HepG2 (cell line): ENCODE results near the gene SCGB2A2. TPM values are rescaled to one million over a fixed set of nuclear protein-coding genes. Genes with fewer than 3 reads are reported as not detected.

Experiments
- AKNA ChIP-seq: sonication (generic); formaldehyde crosslinking; IDR thresholded peaks from 2 replicates; pipeline ENCODE4 v1.4.0; 2020; ENCODE audit warnings: missing genetic modification reagents, borderline replicate concordance
- CENPBD1 ChIP-seq: sonication (generic); formaldehyde crosslinking; IDR thresholded peaks from 2 replicates; pipeline ENCODE4 v1.8.0; 2022; ENCODE audit warnings: missing genetic modification reagents, low read depth, mild to moderate bottlenecking, borderline replicate concordance
- EZH2 ChIP-seq: conservative IDR thresholded peaks from 2 replicates; pipeline ENCODE4 v1.6.1; 2012; ENCODE audit warnings: mild to moderate bottlenecking, low read depth, low read length, moderate library complexity
- FOSL1 ChIP-seq: sonication (generic); formaldehyde crosslinking; IDR thresholded peaks from 2 replicates; pipeline ENCODE4 v1.9.0; 2021; ENCODE audit warnings: missing genetic modification reagents, borderline replicate concordance
- FOXK2 ChIP-seq: fragments of 450-650 bp; IDR thresholded peaks from 2 replicates; pipeline ENCODE4 v1.6.1; 2016
- GATA4 ChIP-seq: sonication (generic); IDR thresholded peaks from 2 replicates; pipeline ENCODE4 v1.6.1; 2016; ENCODE audit warnings: antibody characterized with exemption, low read depth, borderline replicate concordance
- KDM6A ChIP-seq: IDR thresholded peaks from 2 replicates; pipeline ENCODE4 v1.6.1; 2016; ENCODE audit warnings: low read depth
- MED13 ChIP-seq: sonication (generic); formaldehyde crosslinking; IDR thresholded peaks from 2 replicates; pipeline ENCODE4 v1.5.0; 2020; ENCODE audit warnings: missing genetic modification reagents
- NFYC ChIP-seq: IDR thresholded peaks from 2 replicates; pipeline ENCODE4 v1.6.1; 2016; ENCODE audit warnings: missing genetic modification reagents, missing compliant biosample characterization
- RBM39 ChIP-seq: fragments of 200-400 bp; formaldehyde crosslinking; IDR thresholded peaks from one replicate; pipeline ENCODE4 v1.6.1; 2018; ENCODE audit warnings: antibody characterized with exemption, mild to moderate bottlenecking, low read depth, low read length; ENCODE audit not compliant: poor library complexity, severe bottlenecking
- SRSF4 ChIP-seq: fragments of 200-400 bp; formaldehyde crosslinking; IDR thresholded peaks from one replicate; pipeline ENCODE4 v1.6.1; 2018; ENCODE audit warnings: mild to moderate bottlenecking, low read depth, low read length, moderate library complexity; ENCODE audit not compliant: poor library complexity, severe bottlenecking
- TERF1 ChIP-seq: sonication (generic); formaldehyde crosslinking; IDR thresholded peaks from 2 replicates; pipeline ENCODE4 v1.8.0; 2022; ENCODE audit warnings: mild to moderate bottlenecking, missing genetic modification reagents, moderate library complexity
- TSC22D2 ChIP-seq: sonication (generic); formaldehyde crosslinking; IDR thresholded peaks from 2 replicates; pipeline ENCODE4 v1.5.1; 2020; ENCODE audit warnings: missing genetic modification reagents, mild to moderate bottlenecking, borderline replicate concordance
- ZBTB21 ChIP-seq: sonication (generic); formaldehyde crosslinking; IDR thresholded peaks from 2 replicates; pipeline ENCODE4 v1.4.0; 2020; ENCODE audit warnings: missing genetic modification reagents
- ZEB1 ChIP-seq: IDR thresholded peaks from 2 replicates; pipeline ENCODE4 v1.6.1; 2012; ENCODE audit warnings: mild to moderate bottlenecking, low read depth, inconsistent platforms; ENCODE audit not compliant: insufficient replicate concordance
- ZKSCAN1 ChIP-seq: fragments of 150-350 bp; IDR thresholded peaks from 2 replicates; pipeline ENCODE4 v1.6.1; 2014; ENCODE audit warnings: low read length
- ZNF230 ChIP-seq: sonication (generic); formaldehyde crosslinking; IDR thresholded peaks from 2 replicates; pipeline ENCODE4 v1.4.0; 2020; ENCODE audit warnings: mild to moderate bottlenecking, missing genetic modification reagents
- ZNF496 ChIP-seq: sonication (generic); formaldehyde crosslinking; IDR thresholded peaks from 2 replicates; pipeline ENCODE4 v1.8.1; 2023; ENCODE audit warnings: mild to moderate bottlenecking, moderate library complexity, missing genetic modification reagents; ENCODE audit not compliant: insufficient replicate concordance
- ZNF724P ChIP-seq: sonication (generic); formaldehyde crosslinking; IDR thresholded peaks from 2 replicates; pipeline ENCODE4 v1.8.0; 2022; ENCODE audit warnings: missing genetic modification reagents, borderline replicate concordance
- ZNF746 ChIP-seq: sonication (generic); formaldehyde crosslinking; IDR thresholded peaks from 2 replicates; pipeline ENCODE4 v1.8.0; 2022; ENCODE audit warnings: mild to moderate bottlenecking, missing genetic modification reagents
- ZNF790 ChIP-seq: sonication (generic); formaldehyde crosslinking; IDR thresholded peaks from 2 replicates; pipeline ENCODE4 v1.8.0; 2022; ENCODE audit warnings: missing genetic modification reagents, mild to moderate bottlenecking, borderline replicate concordance
- ZNF850 ChIP-seq: sonication (generic); formaldehyde crosslinking; conservative IDR thresholded peaks from 2 replicates; pipeline ENCODE4 v1.9.0; 2021; ENCODE audit warnings: mild to moderate bottlenecking, missing genetic modification reagents
- ZSCAN25 ChIP-seq: sonication (generic); formaldehyde crosslinking; IDR thresholded peaks from 2 replicates; pipeline ENCODE4 v1.8.0; 2022; ENCODE audit warnings: mild to moderate bottlenecking, missing genetic modification reagents
- polyA plus RNA-seq, 8 experiments: library from polyadenylated mRNA; depleted of rRNA in 3 of 8; stranded (reverse) in 7 of 8; unstranded in 1 of 8; fragments of >200 nt; fragmentation: Illumina TruSeq in 4 of 8; extraction: Trizol in 4 of 8; gene quantifications; 2 replicates each; pipeline versions ENCODE4 v1.2.1 to v1.2.3, GENCODE V29; 2011 to 2016; ENCODE audit warnings: low read depth in 4 of 8, missing spikeins in 1 of 8, mixed read lengths in 1 of 8; ENCODE audit not compliant: insufficient read depth in 1 of 8
- total RNA-seq, 5 experiments: library from RNA; depleted of rRNA; stranded (reverse); fragments of >200 nt; fragmentation: Illumina TruSeq; extraction: Trizol; gene quantifications; 2 replicates each; pipeline ENCODE4 v1.2.3, GENCODE V29; 2016; ENCODE audit warnings: low read depth in 1 of 5

Gene SCGB2A2
- total and polyA plus RNA-seq, 2 of the 13 experiments (the other 11 are each of a cell fraction or from before 2014, with no cell fraction given), result 0.12 TPM; not detected in 1

- no peak for TF ChIP-seq FOSL1 (CRISPR knock-in tag)
- no peak for TF ChIP-seq CENPBD1 (CRISPR knock-in tag)
- no peak; the same call in 1 of the 2 replicates for TF ChIP-seq NFYC (CRISPR knock-in tag)
- no peak for TF ChIP-seq ZSCAN25 (CRISPR knock-in tag)
- TF ChIP-seq FOXK2, result 0 out of 2 replicates have a peak, but pooled peaks have one; percentile 29
- no peak for TF ChIP-seq SRSF4
- TF ChIP-seq TERF1 (CRISPR knock-in tag), result no peak
- TF ChIP-seq TSC22D2, result no peak
- peak; percentile 88; the same call in 1 of the 2 replicates for TF ChIP-seq GATA4
- peak; percentile 96 for TF ChIP-seq KDM6A (CRISPR knock-in tag)
- no peak for TF ChIP-seq ZNF496 (CRISPR knock-in tag)
- TF ChIP-seq RBM39, result no peak
- TF ChIP-seq ZNF850 (CRISPR knock-in tag), result no peak
- 0 out of 2 replicates have a peak, but pooled peaks have one; percentile 38 for TF ChIP-seq MED13 (CRISPR knock-in tag)
- TF ChIP-seq ZNF790 (CRISPR knock-in tag), result no peak
- no peak for TF ChIP-seq ZNF230 (CRISPR knock-in tag)
- no peak for TF ChIP-seq ZNF746
- TF ChIP-seq ZKSCAN1, result no peak
- no peak for TF ChIP-seq ZNF724P
- TF ChIP-seq EZH2, result no peak
- no peak for TF ChIP-seq AKNA
- TF ChIP-seq ZBTB21 (CRISPR knock-in tag), result peak; percentile 15; the same call in 1 of the 2 replicates
- no peak for TF ChIP-seq ZEB1
Measured at GRCh38 chr11:62260261-62260953, 9.6 kb upstream of the SCGB2A2 start (continued).
